Panc1 (cell line): ENCODE measurements around the gene TRAF4. TPM values are rescaled to one million over a fixed set of nuclear protein-coding genes. Genes with fewer than 3 reads are reported as not detected.

Experiments
- ATAC-seq: fragments of 200-7000 bp; cut with Tn5 transposase; 2 replicates; pipeline ENCODE4 v1.9.1; 2020; ENCODE audit warnings: mild to moderate bottlenecking, moderate library complexity
- BruUV-seq: library from RNA; stranded (reverse); fragments of 400-500 nt; replicated peaks from 2 replicates; lab custom pipeline; 2021; lab: Mats Ljungman, UMichigan
- CTCF ChIA-PET: fragments of 300-600 bp; sonication (Branson Sonifier 250); formaldehyde crosslinking; loops from one replicate; lab custom pipeline; 2022; ENCODE audit warnings: antibody characterized with exemption; lab: Charles Lee
- POLR2A ChIA-PET: fragments of 300-600 bp; sonication (Branson Sonifier 250); formaldehyde crosslinking; loops from one replicate; lab custom pipeline; 2022; ENCODE audit warnings: antibody characterized with exemption; lab: Charles Lee
- DNase-seq: peaks from one replicate; pipeline ENCODE4 v3.0.0-alpha.2; 2010; ENCODE audit warnings: low read depth, low spot score
- H3K27ac ChIP-seq: 2 replicates; pipeline ENCODE4 v1.5.1; 2011; ENCODE audit warnings: mild to moderate bottlenecking, low read length, inconsistent platforms
- H3K27me3 ChIP-seq: fragments of 200-500 bp; sonication (Bioruptor generic); 2 replicates; pipeline ENCODE4 v1.6.0; 2014; ENCODE audit warnings: low read length, inconsistent platforms; ENCODE audit not compliant: control insufficient read depth, insufficient read depth
- H3K36me3 ChIP-seq: fragments of 200-500 bp; sonication (Bioruptor generic); 2 replicates; pipeline ENCODE4 v1.5.1; 2014; ENCODE audit warnings: inconsistent platforms, mild to moderate bottlenecking, low read length, moderate library complexity; ENCODE audit not compliant: control insufficient read depth, insufficient read depth
- H3K4me1 ChIP-seq: 2 replicates; pipeline ENCODE4 v1.5.1; 2011; ENCODE audit warnings: inconsistent platforms, mild to moderate bottlenecking, low read length, moderate library complexity; ENCODE audit not compliant: control insufficient read depth, insufficient read depth
- H3K4me3 ChIP-seq, 2 experiments: 2 replicates each; pipeline ENCODE4 v1.5.1; 2011 to 2012; ENCODE audit warnings: low read depth in 2 of 2, low read length in 2 of 2, mild to moderate bottlenecking in 2 of 2, inconsistent platforms in 1 of 2, moderate library complexity in 1 of 2
- H3K9me3 ChIP-seq: fragments of 200-500 bp; sonication (Bioruptor generic); 2 replicates; pipeline ENCODE4 v1.5.1; 2014; ENCODE audit warnings: low read depth, mild to moderate bottlenecking, inconsistent platforms, low read length, moderate library complexity; ENCODE audit not compliant: control insufficient read depth, insufficient read depth
- POLR2AphosphoS5 ChIP-seq: IDR thresholded peaks from 2 replicates; pipeline ENCODE4 v1.6.1; 2012; ENCODE audit warnings: mild to moderate bottlenecking, low read depth, low read length, moderate library complexity
- SIN3A ChIP-seq: IDR thresholded peaks from 2 replicates; pipeline ENCODE4 v1.6.1; 2012; ENCODE audit warnings: low read depth, mild to moderate bottlenecking, low read length, moderate library complexity, borderline replicate concordance; ENCODE audit not compliant: insufficient read depth
- TCF7L2 ChIP-seq: IDR thresholded peaks from 2 replicates; pipeline ENCODE4 v1.6.1; 2011; ENCODE audit warnings: mild to moderate bottlenecking, low read depth, low read length, inconsistent platforms
- in situ Hi-C: cut with HindIII; loops from 2 replicates; pipeline ENCODE4 v1.10.0; 2016; ENCODE audit warnings: low sequenced_read_pairs, low pct_unique_long_range_greater_than_20kb
- intact Hi-C: fragments of 100-400 bp; cut with micrococcal nuclease; formaldehyde crosslinking; loops from one replicate; pipeline ENCODE4 v1.10.0; 2022; ENCODE audit not compliant: unreplicated experiment
- total RNA-seq: library from RNA; stranded (reverse); gene quantifications from one replicate; pipeline ENCODE4 v1.2.1, GENCODE V29; 2021; ENCODE audit not compliant: unreplicated experiment
- TF ChIP-seq, protein P1 (sequence below): fragments of 450-650 bp; IDR thresholded peaks from 2 replicates; pipeline ENCODE4 v1.5.1; 2017; ENCODE audit warnings: mild to moderate bottlenecking
- TF ChIP-seq, protein P2 (sequence below), 2 experiments: IDR thresholded peaks; 2 replicates each; pipeline ENCODE4 v1.6.1; 2011 to 2012; ENCODE audit warnings: low read depth in 2 of 2, control low read depth in 1 of 2, low read length in 1 of 2, mild to moderate bottlenecking in 1 of 2, moderate library complexity in 1 of 2; ENCODE audit not compliant: insufficient read depth in 1 of 2

TRAF4 gene
- total RNA-seq, 1 experiment from 2014 or later, result 108 TPM

DNA sequence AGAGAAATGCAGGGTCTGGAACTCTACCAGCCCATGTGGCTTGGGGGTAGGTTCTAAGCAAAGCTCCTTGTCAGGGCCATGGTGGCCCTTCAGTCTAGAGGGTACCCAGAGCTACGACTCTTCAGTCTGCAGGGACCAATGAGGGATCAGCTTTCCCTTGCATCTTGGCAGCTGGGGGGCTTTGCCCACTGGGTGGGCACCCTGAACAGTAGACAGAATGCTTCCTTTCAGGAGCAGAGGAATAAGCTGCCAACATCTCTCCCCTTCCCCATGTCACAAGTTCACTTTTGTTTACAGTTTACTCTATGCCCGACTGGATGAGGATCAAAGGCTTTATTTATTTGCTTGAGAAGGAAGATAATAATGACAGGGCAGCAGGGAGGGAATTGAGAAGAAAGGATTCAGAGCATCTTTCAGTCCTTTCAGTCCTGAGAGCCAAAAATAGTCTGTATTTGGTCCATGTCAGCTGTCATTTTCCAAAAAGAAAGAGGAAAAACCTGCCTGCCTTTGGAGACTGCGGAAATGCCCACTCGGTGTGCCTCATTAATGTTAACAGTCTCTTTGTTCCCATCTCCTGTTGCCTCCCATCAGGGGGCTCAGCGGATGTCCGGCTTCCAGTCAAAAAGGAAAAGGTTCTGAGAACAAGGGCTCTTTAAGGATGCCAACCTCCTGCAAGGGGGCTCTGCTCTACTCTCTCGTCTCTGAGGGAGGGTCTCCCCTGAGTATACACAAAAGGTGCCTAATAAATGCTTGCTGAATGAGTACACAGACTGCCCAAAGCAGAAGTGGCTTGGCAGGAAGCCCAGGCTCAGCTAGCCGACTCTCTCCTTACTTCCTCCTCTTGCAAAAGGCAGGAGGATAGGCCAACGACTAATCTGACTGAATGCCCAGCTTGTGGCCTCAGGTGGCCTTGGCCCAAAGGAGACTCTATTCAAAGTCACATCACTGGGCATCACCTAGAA, 17.1 kb downstream of the TRAF4 start:
- CTCF ChIA-PET, result no interaction called here
- no TSS peak for BruUV-seq
- H3K4me1 ChIP-seq, result peaks cover 17% of the 10 kb centered on the region
- H3K4me3 ChIP-seq, result no peak overlapping the region
- POLR2A ChIA-PET, result interaction anchor here (0.5 kb wide), 1 partner anchor 48 kb away, joined by 8 read pairs; no protein-coding TSS in a partner anchor
- DNase-seq (no peak), ATAC-seq (peak; percentile 49)
- in situ Hi-C loops (loop anchor here (10.0 kb wide), 2 partner anchors 54 to 114 kb away; no protein-coding TSS in a partner anchor), intact Hi-C loops (loop anchor here (10.0 kb wide), 1 partner anchor 114 kb away; no protein-coding TSS in a partner anchor)
- H3K27me3 ChIP-seq, result no peaks in the 10 kb centered on the region
- no peaks in the 10 kb centered on the region for H3K9me3 ChIP-seq
- no peaks in the 10 kb centered on the region; the same call in 1 of the 2 replicates for H3K36me3 ChIP-seq
- no peak overlapping the region for H3K27ac ChIP-seq
- TF ChIP-seq TCF7L2, result 0 out of 2 replicates have a peak, but pooled peaks have one; percentile 41
- TF ChIP-seq SIN3A, result no peak

DNA sequence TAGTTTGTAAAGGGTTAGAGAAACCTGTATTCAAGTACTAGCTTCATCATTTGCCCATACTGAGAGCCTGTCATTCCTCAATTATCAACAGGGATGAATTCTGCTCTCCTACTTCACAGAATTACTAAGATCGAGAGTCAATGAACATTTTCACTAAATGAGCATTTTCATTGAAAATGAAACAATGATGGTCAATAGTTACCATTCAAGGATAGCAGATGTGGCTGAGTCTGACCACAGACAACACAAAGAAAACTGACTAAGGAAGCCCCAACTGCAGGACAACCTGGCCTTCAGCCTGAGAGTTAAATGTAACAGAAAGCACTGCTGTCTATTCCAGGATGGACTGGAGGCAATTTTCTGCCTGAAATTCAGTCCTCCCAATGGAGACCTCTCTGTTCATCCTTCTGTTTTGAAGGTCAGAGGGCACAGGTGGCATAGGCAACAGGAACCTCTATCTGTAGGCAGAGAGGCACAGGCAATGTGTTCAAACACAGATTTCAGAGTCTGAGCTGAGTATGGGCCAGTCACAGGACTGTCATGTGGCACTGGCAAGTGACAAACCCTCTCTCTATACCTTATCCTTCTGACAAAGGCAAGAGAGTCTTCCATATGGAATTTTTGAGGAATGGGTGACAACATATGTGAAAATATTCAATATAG, 19.5 kb downstream of the TRAF4 start:
- TF ChIP-seq, protein P1, sequence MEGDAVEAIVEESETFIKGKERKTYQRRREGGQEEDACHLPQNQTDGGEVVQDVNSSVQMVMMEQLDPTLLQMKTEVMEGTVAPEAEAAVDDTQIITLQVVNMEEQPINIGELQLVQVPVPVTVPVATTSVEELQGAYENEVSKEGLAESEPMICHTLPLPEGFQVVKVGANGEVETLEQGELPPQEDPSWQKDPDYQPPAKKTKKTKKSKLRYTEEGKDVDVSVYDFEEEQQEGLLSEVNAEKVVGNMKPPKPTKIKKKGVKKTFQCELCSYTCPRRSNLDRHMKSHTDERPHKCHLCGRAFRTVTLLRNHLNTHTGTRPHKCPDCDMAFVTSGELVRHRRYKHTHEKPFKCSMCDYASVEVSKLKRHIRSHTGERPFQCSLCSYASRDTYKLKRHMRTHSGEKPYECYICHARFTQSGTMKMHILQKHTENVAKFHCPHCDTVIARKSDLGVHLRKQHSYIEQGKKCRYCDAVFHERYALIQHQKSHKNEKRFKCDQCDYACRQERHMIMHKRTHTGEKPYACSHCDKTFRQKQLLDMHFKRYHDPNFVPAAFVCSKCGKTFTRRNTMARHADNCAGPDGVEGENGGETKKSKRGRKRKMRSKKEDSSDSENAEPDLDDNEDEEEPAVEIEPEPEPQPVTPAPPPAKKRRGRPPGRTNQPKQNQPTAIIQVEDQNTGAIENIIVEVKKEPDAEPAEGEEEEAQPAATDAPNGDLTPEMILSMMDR, result no peak
- TF ChIP-seq, protein P2, sequence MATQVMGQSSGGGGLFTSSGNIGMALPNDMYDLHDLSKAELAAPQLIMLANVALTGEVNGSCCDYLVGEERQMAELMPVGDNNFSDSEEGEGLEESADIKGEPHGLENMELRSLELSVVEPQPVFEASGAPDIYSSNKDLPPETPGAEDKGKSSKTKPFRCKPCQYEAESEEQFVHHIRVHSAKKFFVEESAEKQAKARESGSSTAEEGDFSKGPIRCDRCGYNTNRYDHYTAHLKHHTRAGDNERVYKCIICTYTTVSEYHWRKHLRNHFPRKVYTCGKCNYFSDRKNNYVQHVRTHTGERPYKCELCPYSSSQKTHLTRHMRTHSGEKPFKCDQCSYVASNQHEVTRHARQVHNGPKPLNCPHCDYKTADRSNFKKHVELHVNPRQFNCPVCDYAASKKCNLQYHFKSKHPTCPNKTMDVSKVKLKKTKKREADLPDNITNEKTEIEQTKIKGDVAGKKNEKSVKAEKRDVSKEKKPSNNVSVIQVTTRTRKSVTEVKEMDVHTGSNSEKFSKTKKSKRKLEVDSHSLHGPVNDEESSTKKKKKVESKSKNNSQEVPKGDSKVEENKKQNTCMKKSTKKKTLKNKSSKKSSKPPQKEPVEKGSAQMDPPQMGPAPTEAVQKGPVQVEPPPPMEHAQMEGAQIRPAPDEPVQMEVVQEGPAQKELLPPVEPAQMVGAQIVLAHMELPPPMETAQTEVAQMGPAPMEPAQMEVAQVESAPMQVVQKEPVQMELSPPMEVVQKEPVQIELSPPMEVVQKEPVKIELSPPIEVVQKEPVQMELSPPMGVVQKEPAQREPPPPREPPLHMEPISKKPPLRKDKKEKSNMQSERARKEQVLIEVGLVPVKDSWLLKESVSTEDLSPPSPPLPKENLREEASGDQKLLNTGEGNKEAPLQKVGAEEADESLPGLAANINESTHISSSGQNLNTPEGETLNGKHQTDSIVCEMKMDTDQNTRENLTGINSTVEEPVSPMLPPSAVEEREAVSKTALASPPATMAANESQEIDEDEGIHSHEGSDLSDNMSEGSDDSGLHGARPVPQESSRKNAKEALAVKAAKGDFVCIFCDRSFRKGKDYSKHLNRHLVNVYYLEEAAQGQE (IDR thresholded peaks at IDR 0.05; ENCODE audit: insufficient read depth in 1 of 2, low read depth in 2 of 2, low read length in 1 of 2), result no peak
- TF ChIP-seq SIN3A (no peak), POLR2AphosphoS5 (no peak), TCF7L2 (no peak)
- Histone ChIP-seq H3K4me3 (no peak overlapping the region), H3K9me3 (no peaks in the 10 kb centered on the region), H3K36me3 (no peaks in the 10 kb centered on the region; the same call in 1 of the 2 replicates), H3K27me3 (no peaks in the 10 kb centered on the region), H3K27ac (no peak overlapping the region), H3K4me1 (peaks cover 17% of the 10 kb centered on the region)
- DNase-seq (no peak), ATAC-seq (peak; percentile 29)
- in situ Hi-C loops, result loop anchor here (10.0 kb wide), 2 partner anchors 52 to 112 kb away; no protein-coding TSS in a partner anchor
- no TSS peak for BruUV-seq
- intact Hi-C loops, result loop anchor here (1.0 to 10.0 kb wide), 2 partner anchors 45 to 112 kb away; no protein-coding TSS in a partner anchor
- POLR2A ChIA-PET, result interaction anchor here (0.6 to 0.7 kb wide), 3 partner anchors 13 to 109 kb away, joined by 3 to 9 read pairs (median 7); no protein-coding TSS in a partner anchor
- CTCF ChIA-PET, result interaction anchor here (0.5 to 1.9 kb wide), 24 partner anchors 9 to 190 kb away, joined by 3 to 12 read pairs (median 4); partner anchors contain the start of genes FLOT2 and TLCD1
